SJCRH30 (cell line): ENCODE measurements around the gene FAM89B. TPM values are rescaled to one million over a fixed set of nuclear protein-coding genes. Genes with fewer than 3 reads are reported as not detected.
A peak's percentile ranks its signal among the peaks of the same experiment; 100 is the strongest.

ENCODE experiments used
- DNase-seq, 2 experiments: peaks; one replicate each; pipeline ENCODE4 v3.0.0-alpha.2; 2015 to 2020
- H3K27ac ChIP-seq: fragments of 250-450 bp; sonication (Bioruptor Pico); 2 replicates; pipeline ENCODE4 v1.5.1; 2020; ENCODE audit warnings: mild to moderate bottlenecking, moderate library complexity
- H3K27me3 ChIP-seq: fragments of 250-450 bp; sonication (Bioruptor Pico); 2 replicates; pipeline ENCODE4 v1.5.1; 2020; ENCODE audit warnings: mild to moderate bottlenecking, moderate library complexity
- H3K36me3 ChIP-seq: fragments of 250-450 bp; sonication (Bioruptor Pico); 2 replicates; pipeline ENCODE4 v1.5.1; 2020; ENCODE audit warnings: mild to moderate bottlenecking, moderate library complexity
- H3K4me1 ChIP-seq: fragments of 250-450 bp; sonication (Bioruptor Pico); 2 replicates; pipeline ENCODE4 v1.5.1; 2020; ENCODE audit warnings: mild to moderate bottlenecking, moderate library complexity
- H3K4me3 ChIP-seq: fragments of 250-450 bp; sonication (Bioruptor Pico); 2 replicates; pipeline ENCODE4 v1.5.1; 2020; ENCODE audit warnings: mild to moderate bottlenecking, moderate library complexity
- H3K9me3 ChIP-seq: fragments of 250-450 bp; sonication (Bioruptor Pico); replicated peaks from 2 replicates; pipeline ENCODE4 v1.5.1; 2020; ENCODE audit warnings: mild to moderate bottlenecking, moderate library complexity
- total RNA-seq: library from RNA; depleted of rRNA; stranded (reverse); fragments of >200 nt; shearing (Covaris generic); gene quantifications from 2 replicates; pipeline ENCODE4 v1.2.3, GENCODE V29; 2014

Gene FAM89B
- total RNA-seq, 1 experiment from 2014 or later: 18.3 TPM

GRCh38 chr11:65569973-65570918, 2.1 kb upstream of the FAM89B start, which contains the start of gene ZNRD2:
TSS of gene ZNRD2 (plus strand) at chr11:65570477. CDS start at chr11:65570492, 15 bp downstream.
- peak; percentile 95 to 97 for DNase-seq
- no peaks in the 10 kb centered on the region for H3K27me3 ChIP-seq
- peak within 1 kb of the TSS; percentile 10; the same call in 1 of the 2 replicates for H3K27ac ChIP-seq
- H3K4me1 ChIP-seq: peaks cover 21% of the 10 kb centered on the region
- peak within 1 kb of the TSS; percentile 88 for H3K4me3 ChIP-seq
- H3K9me3 ChIP-seq: no peaks in the 10 kb centered on the region
- H3K36me3 ChIP-seq: no peaks in the 10 kb centered on the region

DNA sequence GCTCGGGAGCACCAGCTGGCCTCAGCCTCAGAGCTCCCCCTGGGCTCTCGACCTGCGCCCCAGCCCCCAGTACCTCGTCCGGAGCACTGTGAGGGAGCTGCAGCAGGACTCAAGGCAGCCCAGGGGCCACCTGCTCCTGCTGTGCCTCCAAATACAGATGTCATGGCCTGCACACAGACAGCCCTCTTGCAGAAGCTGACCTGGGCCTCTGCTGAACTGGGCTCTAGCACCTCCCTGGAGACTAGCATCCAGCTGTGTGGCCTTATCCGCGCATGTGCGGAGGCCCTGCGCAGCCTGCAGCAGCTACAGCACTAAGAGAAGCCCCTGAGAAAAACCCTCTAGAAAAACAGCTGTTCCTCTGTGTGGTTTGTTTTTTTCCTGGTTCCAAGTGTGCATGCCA, 918 bp upstream of the FAM89B start:
- Histone ChIP-seq H3K27ac (no peak overlapping the region), H3K27me3 (no peaks in the 10 kb centered on the region), H3K9me3 (no peaks in the 10 kb centered on the region), H3K36me3 (no peaks in the 10 kb centered on the region), H3K4me1 (peaks cover 25% of the 10 kb centered on the region), H3K4me3 (no peak overlapping the region; the same call in 1 of the 2 replicates)
- DNase-seq: no peak

GRCh38 chr11:65571940-65572339, 398 bp upstream of the FAM89B start:
- Histone ChIP-seq H3K27me3 (no peaks in the 10 kb centered on the region), H3K4me1 (peaks cover 29% of the 10 kb centered on the region), H3K9me3 (no peaks in the 10 kb centered on the region), H3K4me3 (peak overlapping the region; percentile 56), H3K36me3 (no peaks in the 10 kb centered on the region), H3K27ac (no peak overlapping the region)
- peak in 1 of 2 experiments; percentile 45 for DNase-seq

- H3K4me1 ChIP-seq: peaks cover 40% of the 10 kb centered on the region
- H3K9me3 ChIP-seq: no peaks in the 10 kb centered on the region
- no peaks in the 10 kb centered on the region for H3K27me3 ChIP-seq
- no peak overlapping the region for H3K27ac ChIP-seq
- H3K4me3 ChIP-seq: peak overlapping the region; percentile 51
- no peaks in the 10 kb centered on the region for H3K36me3 ChIP-seq
- DNase-seq: no peak
These were observed 1.2 kb downstream of the FAM89B start for GRCh38 chr11:65573391-65574079.

DNA sequence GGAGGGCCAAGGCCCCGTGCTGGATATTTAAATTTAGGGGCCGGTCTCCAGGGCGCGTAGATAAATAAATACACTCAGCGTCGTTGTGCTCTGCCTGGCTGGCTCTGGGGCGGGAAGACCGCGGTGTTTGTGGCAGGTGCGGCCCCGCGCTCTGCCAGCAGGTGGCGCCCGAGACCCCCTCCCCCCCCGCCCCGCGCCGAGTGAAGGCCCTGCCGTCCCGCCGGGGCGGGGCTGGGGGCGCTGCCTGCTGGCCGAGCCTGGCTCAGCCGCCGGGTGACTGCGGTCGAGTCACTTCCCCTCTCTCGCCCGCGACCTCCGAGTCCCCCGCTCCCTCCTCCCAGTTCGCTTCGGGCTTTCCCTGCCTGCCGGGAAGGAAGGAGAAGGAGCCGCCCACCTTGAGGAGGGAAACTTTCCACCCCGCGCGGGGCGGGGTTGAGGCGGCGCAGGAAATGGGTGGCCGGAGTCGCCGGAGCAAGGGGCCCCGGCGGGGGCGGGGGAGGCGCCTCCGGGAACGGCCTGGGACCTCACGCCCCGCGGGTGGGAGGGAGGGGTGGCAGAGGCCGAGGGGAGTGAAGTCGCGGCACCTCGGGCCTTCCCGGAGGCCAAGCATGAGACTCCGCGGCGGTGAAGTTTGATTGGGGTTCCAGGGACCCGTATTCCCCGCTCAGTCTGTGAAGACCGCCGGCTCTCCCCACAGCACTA, 1.9 kb downstream of the FAM89B start:
- H3K9me3 ChIP-seq: no peaks in the 10 kb centered on the region
- no peaks in the 10 kb centered on the region for H3K27me3 ChIP-seq
- peaks cover 37% of the 10 kb centered on the region for H3K4me1 ChIP-seq
- H3K4me3 ChIP-seq: peak overlapping the region; percentile 51
- no peak overlapping the region; the same call in 1 of the 2 replicates for H3K27ac ChIP-seq
- no peaks in the 10 kb centered on the region for H3K36me3 ChIP-seq
- DNase-seq: peak; percentile 89 to 91

- H3K4me3 ChIP-seq: peak overlapping the region; percentile 51
- peaks cover 37% of the 10 kb centered on the region for H3K4me1 ChIP-seq
- DNase-seq: no peak
- no peaks in the 10 kb centered on the region for H3K27me3 ChIP-seq
- H3K27ac ChIP-seq: no peak overlapping the region; the same call in 1 of the 2 replicates
- no peaks in the 10 kb centered on the region for H3K36me3 ChIP-seq
- H3K9me3 ChIP-seq: no peaks in the 10 kb centered on the region
These were observed 2.7 kb downstream of the FAM89B start for GRCh38 chr11:65574811-65575567.

DNA sequence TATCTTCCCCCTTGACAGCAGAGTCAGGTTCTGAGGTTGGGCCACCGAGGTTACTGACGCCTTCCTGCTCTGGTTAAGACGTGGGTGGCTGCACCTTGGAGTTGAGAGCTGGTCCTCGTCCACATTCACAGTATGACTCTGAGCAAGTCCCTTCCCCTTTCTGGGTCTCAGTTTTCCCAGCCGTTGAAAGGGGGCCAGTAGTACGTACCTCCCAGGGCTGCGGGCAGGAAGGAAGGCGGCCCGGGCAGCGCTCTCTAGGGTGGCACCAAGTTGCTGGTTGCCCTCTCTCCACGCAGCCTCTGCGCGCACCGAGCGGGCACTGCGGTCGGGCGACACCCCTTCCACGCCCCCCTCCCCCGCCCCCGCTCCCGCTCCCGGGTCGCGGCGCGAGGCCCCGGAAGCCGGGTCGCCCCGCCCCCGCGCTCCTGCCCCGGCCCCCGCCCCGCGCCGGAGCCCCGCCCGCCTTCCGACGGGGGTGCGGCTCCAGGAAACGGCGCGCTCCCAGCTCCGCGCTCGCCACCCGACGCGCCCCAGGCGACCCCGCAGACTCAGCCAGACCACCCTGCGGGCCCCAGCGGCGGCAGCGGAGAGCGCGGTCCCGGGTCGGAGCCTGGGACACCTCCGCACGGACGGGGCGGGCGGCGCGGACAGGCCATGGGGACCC, 3.4 kb downstream of the FAM89B start, which contains the start of gene EHBP1L1:
TSS of gene EHBP1L1 (plus strand) at position 486 of the 664 bp plus-strand sequence. CDS start 250 bp downstream, outside the sequence.
- peak within 1 kb of the TSS; percentile 66 for H3K4me3 ChIP-seq
- H3K4me1 ChIP-seq: peaks cover 37% of the 10 kb centered on the region
- peak within 1 kb of the TSS; percentile 24 for H3K27ac ChIP-seq
- no peaks in the 10 kb centered on the region for H3K27me3 ChIP-seq
- no peaks in the 10 kb centered on the region for H3K36me3 ChIP-seq
- peak in 1 of 2 experiments; percentile 55 for DNase-seq
- H3K9me3 ChIP-seq: no peaks in the 10 kb centered on the region

GRCh38 chr11:65576232-65576866, 4.0 kb downstream of the FAM89B start:
- H3K27ac ChIP-seq: peak overlapping the region; percentile 24
- no peaks in the 10 kb centered on the region for H3K9me3 ChIP-seq
- H3K4me1 ChIP-seq: peaks cover 33% of the 10 kb centered on the region
- H3K4me3 ChIP-seq: peak overlapping the region; percentile 66
- DNase-seq: no peak
- H3K27me3 ChIP-seq: no peaks in the 10 kb centered on the region
- H3K36me3 ChIP-seq: no peaks in the 10 kb centered on the region

DNA sequence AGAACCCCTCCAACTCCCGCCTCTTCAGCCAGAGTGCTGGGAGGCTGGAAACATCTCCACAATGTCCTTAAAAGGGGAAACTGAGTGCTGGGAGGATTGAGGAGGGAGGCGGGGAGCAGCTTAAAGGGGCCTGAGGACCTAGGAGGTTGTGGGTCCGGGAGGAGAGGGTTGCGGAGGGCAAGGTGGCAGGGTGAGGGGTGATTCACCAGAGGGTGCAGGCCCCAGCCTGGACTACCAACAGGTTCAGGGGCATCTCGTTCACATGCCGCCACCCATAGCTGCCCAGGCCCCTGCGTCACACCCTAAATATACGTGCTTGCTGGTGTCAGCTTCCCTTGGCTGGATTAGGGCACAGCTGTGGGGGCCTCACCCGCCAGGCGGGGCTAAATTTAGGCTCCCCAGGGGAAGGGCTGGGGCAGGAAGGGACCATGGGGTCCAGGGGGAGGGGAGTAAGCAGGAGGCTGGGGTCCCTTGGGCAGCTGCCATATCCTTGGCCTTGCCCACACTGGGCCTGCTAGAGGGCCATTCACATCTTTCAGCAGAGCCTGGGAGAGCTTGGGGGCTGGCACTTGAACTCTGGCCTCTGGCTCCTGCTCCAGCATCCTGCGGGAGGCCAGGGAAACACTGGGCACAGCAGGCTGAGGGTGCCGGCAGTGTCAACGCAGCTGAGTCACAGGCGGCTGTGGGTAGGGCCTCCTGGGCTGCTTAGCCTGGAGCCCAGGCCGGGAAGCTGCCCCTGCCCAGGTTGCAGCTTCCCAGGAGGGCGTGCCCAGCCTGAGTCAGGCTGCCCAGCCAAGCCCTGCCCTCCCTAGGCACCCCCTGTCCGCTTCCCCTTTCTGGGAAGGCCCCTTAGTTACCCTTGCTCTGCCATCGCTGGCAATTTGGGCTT, 4.8 kb downstream of the FAM89B start:
- H3K4me1 ChIP-seq: peaks cover 26% of the 10 kb centered on the region
- H3K27me3 ChIP-seq: no peaks in the 10 kb centered on the region
- H3K4me3 ChIP-seq: peak overlapping the region; percentile 66
- no peaks in the 10 kb centered on the region for H3K9me3 ChIP-seq
- no peaks in the 10 kb centered on the region for H3K36me3 ChIP-seq
- DNase-seq: peak; percentile 82 to 83
- peak overlapping the region; percentile 24 for H3K27ac ChIP-seq

DNA sequence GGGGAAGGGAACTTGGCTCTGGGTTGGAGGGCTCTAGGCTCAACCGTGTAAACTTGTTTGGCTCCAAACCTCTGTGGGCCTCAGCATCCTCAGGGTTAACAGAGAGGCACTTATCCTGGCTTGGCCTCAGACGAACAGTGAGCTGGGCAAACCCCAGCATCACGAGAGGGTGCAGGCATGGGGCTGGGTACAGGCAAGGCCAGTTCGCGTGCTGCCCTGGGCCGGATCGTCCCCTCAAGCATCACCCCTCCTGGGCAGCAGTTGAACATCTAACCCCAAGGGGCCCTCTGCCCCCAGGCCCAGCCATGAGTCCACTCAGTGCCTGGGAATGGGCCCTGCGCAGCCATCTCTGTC, 5.4 kb downstream of the FAM89B start:
- H3K36me3 ChIP-seq: no peaks in the 10 kb centered on the region
- H3K4me3 ChIP-seq: peak overlapping the region; percentile 66

GRCh38 chr11:65578134-65578533, 5.8 kb downstream of the FAM89B start:
- no peak for DNase-seq
- no peaks in the 10 kb centered on the region for H3K27me3 ChIP-seq
- no peaks in the 10 kb centered on the region for H3K9me3 ChIP-seq
- no peak overlapping the region for H3K27ac ChIP-seq
- no peak overlapping the region for H3K4me3 ChIP-seq
- H3K4me1 ChIP-seq: peaks cover 26% of the 10 kb centered on the region
- H3K36me3 ChIP-seq: no peaks in the 10 kb centered on the region

More for the DNA sequence above, 5.4 kb downstream of the FAM89B start:
- Histone ChIP-seq H3K27ac (peak overlapping the region; percentile 24), H3K27me3 (no peaks in the 10 kb centered on the region), H3K9me3 (no peaks in the 10 kb centered on the region), H3K4me1 (peaks cover 26% of the 10 kb centered on the region)
- no peak for DNase-seq

DNA sequence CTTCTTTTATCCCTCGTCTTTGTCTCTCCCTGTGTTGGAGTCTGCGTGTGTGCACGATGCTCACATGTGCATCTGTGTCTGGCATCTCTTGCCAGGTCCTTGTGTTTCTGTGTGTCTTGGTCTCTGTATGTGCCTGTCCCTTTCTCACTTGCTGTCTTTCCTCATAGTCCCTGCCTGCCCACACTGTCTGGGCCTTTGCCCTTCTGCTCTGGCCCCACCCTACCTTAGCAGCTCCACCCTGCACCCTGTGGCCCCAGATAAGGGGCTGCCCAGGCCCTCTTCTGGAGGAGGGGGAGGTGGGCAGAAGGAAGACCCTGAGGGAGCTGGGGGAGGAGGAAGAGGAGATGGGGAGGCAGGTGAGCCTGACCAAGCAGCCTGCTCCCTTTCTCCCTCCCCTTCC, 6.3 kb downstream of the FAM89B start:
- H3K27ac ChIP-seq: no peak overlapping the region
- H3K4me1 ChIP-seq: peaks cover 25% of the 10 kb centered on the region
- no peaks in the 10 kb centered on the region for H3K9me3 ChIP-seq
- DNase-seq: no peak
- H3K27me3 ChIP-seq: no peaks in the 10 kb centered on the region
- H3K36me3 ChIP-seq: no peaks in the 10 kb centered on the region
- no peak overlapping the region for H3K4me3 ChIP-seq
